NK-92 treated with Interleukin-12 subunit alpha and Interleukin-12 subunit beta, amount 100 ng/mL, for 24 hours (cell line): ENCODE measurements around the gene TNFRSF19.

Experiments
- DNase-seq: peaks from one replicate; lab custom pipeline; 2025; lab: John Stamatoyannopoulos, UW

The TNFRSF19 gene

GRCh38 chr13:23684647-23685046 lies 114.4 kb downstream of the TNFRSF19 start:
- no peak for DNase-seq

- no peak for DNase-seq
Measured at GRCh38 chr13:23685416-23685815, 115.2 kb downstream of the TNFRSF19 start.

- no peak for DNase-seq
Measured at GRCh38 chr13:23686948-23687347, 116.7 kb downstream of the TNFRSF19 start.

- DNase-seq, result no peak
Measured at GRCh38 chr13:23687614-23688013, 117.4 kb downstream of the TNFRSF19 start.

- no peak for DNase-seq
Measured at GRCh38 chr13:23688336-23688735, 118.1 kb downstream of the TNFRSF19 start.

- no peak for DNase-seq
Measured at GRCh38 chr13:23690668-23691067, 120.5 kb downstream of the TNFRSF19 start.

- no peak for DNase-seq
Measured at GRCh38 chr13:23692816-23693215, 122.6 kb downstream of the TNFRSF19 start.

- no peak for DNase-seq
Measured at GRCh38 chr13:23695196-23695595, 125.0 kb downstream of the TNFRSF19 start.

- no peak for DNase-seq
Measured at GRCh38 chr13:23695711-23696464, 125.7 kb downstream of the TNFRSF19 start.

- DNase-seq, result no peak
Measured at GRCh38 chr13:23696610-23697009, 126.4 kb downstream of the TNFRSF19 start.

GRCh38 chr13:23697772-23698313 lies 127.6 kb downstream of the TNFRSF19 start:
- no peak for DNase-seq

GRCh38 chr13:23699271-23699670 lies 129.1 kb downstream of the TNFRSF19 start:
- DNase-seq, result no peak

GRCh38 chr13:23701186-23701585 lies 131.0 kb downstream of the TNFRSF19 start:
- no peak for DNase-seq

GRCh38 chr13:23701636-23702035 lies 131.4 kb downstream of the TNFRSF19 start:
- DNase-seq, result no peak

- DNase-seq, result no peak
Measured at GRCh38 chr13:23703246-23703860, 133.1 kb downstream of the TNFRSF19 start.

- DNase-seq, result no peak
Measured at GRCh38 chr13:23705583-23705982, 135.4 kb downstream of the TNFRSF19 start.

- no peak for DNase-seq
Measured at GRCh38 chr13:23707674-23708073, 137.5 kb downstream of the TNFRSF19 start.

- no peak for DNase-seq
Measured at GRCh38 chr13:23709536-23709935, 139.3 kb downstream of the TNFRSF19 start.

GRCh38 chr13:23710366-23710765 lies 140.2 kb downstream of the TNFRSF19 start:
- no peak for DNase-seq

GRCh38 chr13:23711355-23711754 lies 141.1 kb downstream of the TNFRSF19 start:
- DNase-seq, result no peak

- DNase-seq, result no peak
Measured at GRCh38 chr13:23714672-23715071, 144.5 kb downstream of the TNFRSF19 start.

GRCh38 chr13:23715092-23715761 lies 145.0 kb downstream of the TNFRSF19 start:
- DNase-seq, result no peak

GRCh38 chr13:23715762-23716235 lies 145.6 kb downstream of the TNFRSF19 start:
- DNase-seq, result no peak
